Neural cell (in vitro differentiated cells): Measurements from ENCODE around the gene RBM8A. TPM values are rescaled to one million over a fixed set of nuclear protein-coding genes. Genes with fewer than 3 reads are reported as not detected.

Experiments used
- H2AFZ ChIP-seq: fragments of 200-600, 300-800 bp; sonication (generic), shearing (Covaris generic); 2 replicates; pipeline ENCODE4 v1.6.0; 2014; ENCODE audit warnings: low read depth, mild to moderate bottlenecking, antibody characterized with exemption, low read length, moderate library complexity
- H3F3A ChIP-seq: fragments of 200-600 bp; shearing (Covaris generic); 2 replicates; pipeline ENCODE4 v1.6.1; 2016; ENCODE audit warnings: mild to moderate bottlenecking, moderate library complexity, mixed read lengths, antibody characterized with exemption, low read length; ENCODE audit not compliant: insufficient read depth, poor library complexity, severe bottlenecking
- H3K27ac ChIP-seq: fragments of 200-600, 300-800 bp; sonication (generic), shearing (Covaris generic); 2 replicates; pipeline ENCODE4 v1.5.1; 2014; ENCODE audit warnings: mild to moderate bottlenecking, low read length, moderate library complexity
- H3K27me3 ChIP-seq: fragments of 300-800, 200-600 bp; sonication (generic), shearing (Covaris generic); 2 replicates; pipeline ENCODE4 v1.6.0; 2014; ENCODE audit warnings: mild to moderate bottlenecking, low read depth, low read length, moderate library complexity; ENCODE audit not compliant: insufficient read depth
- H3K36me3 ChIP-seq: fragments of 300-800, 200-600 bp; sonication (generic), shearing (Covaris generic); 2 replicates; pipeline ENCODE4 v1.5.1; 2014; ENCODE audit warnings: mild to moderate bottlenecking, antibody characterized with exemption, low read length, moderate library complexity; ENCODE audit not compliant: insufficient read depth
- H3K4me2 ChIP-seq: fragments of 300-800, 200-600 bp; sonication (generic), shearing (Covaris generic); 2 replicates; pipeline ENCODE4 v1.6.0; 2014; ENCODE audit warnings: mild to moderate bottlenecking, low read length
- H3K4me3 ChIP-seq: fragments of 300-800, 200-600 bp; sonication (generic), shearing (Covaris generic); 2 replicates; pipeline ENCODE4 v1.5.1; 2014; ENCODE audit warnings: mild to moderate bottlenecking, low read length, moderate library complexity
- H3K79me2 ChIP-seq: fragments of 200-600 bp; shearing (Covaris generic); replicated peaks from 2 replicates; pipeline ENCODE4 v1.6.0; 2014; ENCODE audit warnings: mild to moderate bottlenecking, low read length, moderate library complexity; ENCODE audit not compliant: insufficient read depth
- H3K9ac ChIP-seq: fragments of 300-800, 200-600 bp; sonication (generic), shearing (Covaris generic); 2 replicates; pipeline ENCODE4 v1.6.1; 2016; ENCODE audit warnings: mild to moderate bottlenecking, low read length, mixed read lengths
- H3K9me2 ChIP-seq: fragments of 200-600 bp; shearing (Covaris generic); 2 replicates; pipeline ENCODE4 v1.6.1; 2016; ENCODE audit warnings: mild to moderate bottlenecking, low read length, mixed read lengths; ENCODE audit not compliant: insufficient read depth
- H3K9me3 ChIP-seq: fragments of 200-600, 300-800 bp; sonication (generic), shearing (Covaris generic); 2 replicates; pipeline ENCODE4 v1.6.1; 2016; ENCODE audit warnings: mild to moderate bottlenecking, mixed run types, low read length, moderate library complexity, mixed read lengths
- H4K20me1 ChIP-seq: fragments of 200-600 bp; shearing (Covaris generic); 2 replicates; pipeline ENCODE4 v1.6.1; 2016; ENCODE audit warnings: mild to moderate bottlenecking, mixed run types; ENCODE audit not compliant: insufficient read depth
- CTCF ChIP-seq: fragments of 450-650 bp; IDR thresholded peaks from 2 replicates; pipeline ENCODE4 v1.5.1; 2014; ENCODE audit warnings: antibody characterized with exemption, mild to moderate bottlenecking, moderate library complexity; ENCODE audit not compliant: poor library complexity, severe bottlenecking
- EP300 ChIP-seq: fragments of 450-650 bp; conservative IDR thresholded peaks from 2 replicates; pipeline ENCODE4 v1.6.1; 2014; ENCODE audit warnings: antibody characterized with exemption, mild to moderate bottlenecking, moderate library complexity; ENCODE audit not compliant: poor library complexity, severe bottlenecking
- EZH2 ChIP-seq: fragments of 200-600, 300-800 bp; shearing (Covaris generic), sonication (generic); IDR thresholded peaks from 2 replicates; pipeline ENCODE4 v1.6.1; 2014; ENCODE audit warnings: antibody characterized with exemption, low read length, borderline replicate concordance, mild to moderate bottlenecking; ENCODE audit not compliant: insufficient read depth, poor library complexity, severe bottlenecking
- MXI1 ChIP-seq: fragments of 450-650 bp; conservative IDR thresholded peaks from 2 replicates; pipeline ENCODE4 v1.6.1; 2014; ENCODE audit warnings: antibody characterized with exemption, mild to moderate bottlenecking; ENCODE audit not compliant: poor library complexity, severe bottlenecking
- POLR2AphosphoS5 ChIP-seq: IDR thresholded peaks from 2 replicates; pipeline ENCODE4 v1.6.1; 2012
- RAD21 ChIP-seq: fragments of 450-650 bp; conservative IDR thresholded peaks from 2 replicates; pipeline ENCODE4 v1.6.1; 2014; ENCODE audit warnings: antibody characterized with exemption, mild to moderate bottlenecking, moderate library complexity
- REST ChIP-seq: IDR thresholded peaks from 2 replicates; pipeline ENCODE4 v1.6.1; 2012; ENCODE audit warnings: borderline replicate concordance
- SMC3 ChIP-seq: fragments of 450-650 bp; conservative IDR thresholded peaks from 2 replicates; pipeline ENCODE4 v1.6.1; 2014; ENCODE audit warnings: antibody characterized with exemption, mild to moderate bottlenecking, moderate library complexity; ENCODE audit not compliant: poor library complexity
- TAF1 ChIP-seq: IDR thresholded peaks from 2 replicates; pipeline ENCODE4 v1.6.1; 2012; ENCODE audit warnings: low read depth
- polyA plus RNA-seq: library from polyadenylated mRNA; depleted of rRNA; stranded (reverse); fragments of >200 nt; gene quantifications from 2 replicates; pipeline ENCODE4 v1.2.3, GENCODE V29; 2014

RBM8A gene
- polyA plus RNA-seq, 1 donor from 2014 or later: 366 TPM

- H3K36me3 ChIP-seq: no peaks in the 10 kb centered on the region
- TF ChIP-seq REST: no peak
- TF ChIP-seq RAD21: no peak
- no peak for TF ChIP-seq CTCF
- no peak for TF ChIP-seq EZH2
- TF ChIP-seq POLR2AphosphoS5: no peak
- no peak for TF ChIP-seq EP300
- TF ChIP-seq TAF1: no peak
- TF ChIP-seq SMC3: no peak
- no peak for TF ChIP-seq MXI1
- no peak overlapping the region for H2AFZ ChIP-seq
- H3K27ac ChIP-seq: no peak overlapping the region
- H3K9me3 ChIP-seq: no peaks in the 10 kb centered on the region
- H3K9ac ChIP-seq: no peak overlapping the region
- H4K20me1 ChIP-seq: no peaks in the 10 kb centered on the region
- no peaks in the 10 kb centered on the region for H3K27me3 ChIP-seq
- H3F3A ChIP-seq: no peaks in the 10 kb centered on the region
- H3K79me2 ChIP-seq: peaks cover 2% of the 10 kb centered on the region
- H3K4me3 ChIP-seq: no peak overlapping the region
- H3K9me2 ChIP-seq: no peaks in the 10 kb centered on the region
- no peak overlapping the region for H3K4me2 ChIP-seq
Measured at GRCh38 chr1:145947551-145947950, 20.3 kb upstream of the RBM8A start.

- no peaks in the 10 kb centered on the region for H3F3A ChIP-seq
- no peak overlapping the region for H3K4me2 ChIP-seq
- H3K4me3 ChIP-seq: no peak overlapping the region
- no peaks in the 10 kb centered on the region for H4K20me1 ChIP-seq
- H3K27ac ChIP-seq: no peak overlapping the region
- TF ChIP-seq SMC3: no peak
- no peak for TF ChIP-seq RAD21
- TF ChIP-seq TAF1: no peak
- TF ChIP-seq MXI1: no peak
- no peak for TF ChIP-seq CTCF
- no peak for TF ChIP-seq EP300
- no peak for TF ChIP-seq EZH2
- no peak for TF ChIP-seq REST
- no peak for TF ChIP-seq POLR2AphosphoS5
- H2AFZ ChIP-seq: no peak overlapping the region
- no peaks in the 10 kb centered on the region for H3K9me2 ChIP-seq
- H3K79me2 ChIP-seq: no peaks in the 10 kb centered on the region
- no peaks in the 10 kb centered on the region for H3K36me3 ChIP-seq
- no peak overlapping the region for H3K9ac ChIP-seq
- no peaks in the 10 kb centered on the region for H3K27me3 ChIP-seq
- no peaks in the 10 kb centered on the region for H3K9me3 ChIP-seq
Measured at GRCh38 chr1:145946477-145946986, 19.2 kb upstream of the RBM8A start.
